Panc1 (cell line): Measurements from ENCODE around the gene B3GNT4. TPM values are rescaled to one million over a fixed set of nuclear protein-coding genes. Genes with fewer than 3 reads are reported as not detected.

Experiments
- ATAC-seq: fragments of 200-7000 bp; cut with Tn5 transposase; 2 replicates; pipeline ENCODE4 v1.9.1; 2020; ENCODE audit warnings: mild to moderate bottlenecking, moderate library complexity
- BruUV-seq: library from RNA; stranded (reverse); fragments of 400-500 nt; replicated peaks from 2 replicates; lab custom pipeline; 2021; lab: Mats Ljungman, UMichigan
- CTCF ChIA-PET: fragments of 300-600 bp; sonication (Branson Sonifier 250); formaldehyde crosslinking; loops from one replicate; lab custom pipeline; 2022; ENCODE audit warnings: antibody characterized with exemption; lab: Charles Lee
- POLR2A ChIA-PET: fragments of 300-600 bp; sonication (Branson Sonifier 250); formaldehyde crosslinking; loops from one replicate; lab custom pipeline; 2022; ENCODE audit warnings: antibody characterized with exemption; lab: Charles Lee
- DNase-seq: peaks from one replicate; pipeline ENCODE4 v3.0.0-alpha.2; 2010; ENCODE audit warnings: low read depth, low spot score
- H3K27ac ChIP-seq: 2 replicates; pipeline ENCODE4 v1.5.1; 2011; ENCODE audit warnings: mild to moderate bottlenecking, low read length, inconsistent platforms
- H3K27me3 ChIP-seq: fragments of 200-500 bp; sonication (Bioruptor generic); 2 replicates; pipeline ENCODE4 v1.6.0; 2014; ENCODE audit warnings: low read length, inconsistent platforms; ENCODE audit not compliant: control insufficient read depth, insufficient read depth
- H3K36me3 ChIP-seq: fragments of 200-500 bp; sonication (Bioruptor generic); 2 replicates; pipeline ENCODE4 v1.5.1; 2014; ENCODE audit warnings: inconsistent platforms, mild to moderate bottlenecking, low read length, moderate library complexity; ENCODE audit not compliant: control insufficient read depth, insufficient read depth
- H3K4me1 ChIP-seq: 2 replicates; pipeline ENCODE4 v1.5.1; 2011; ENCODE audit warnings: inconsistent platforms, mild to moderate bottlenecking, low read length, moderate library complexity; ENCODE audit not compliant: control insufficient read depth, insufficient read depth
- H3K4me3 ChIP-seq, 2 experiments: 2 replicates each; pipeline ENCODE4 v1.5.1; 2011 to 2012; ENCODE audit warnings: low read depth in 2 of 2, low read length in 2 of 2, mild to moderate bottlenecking in 2 of 2, inconsistent platforms in 1 of 2, moderate library complexity in 1 of 2
- H3K9me3 ChIP-seq: fragments of 200-500 bp; sonication (Bioruptor generic); 2 replicates; pipeline ENCODE4 v1.5.1; 2014; ENCODE audit warnings: low read depth, mild to moderate bottlenecking, inconsistent platforms, low read length, moderate library complexity; ENCODE audit not compliant: control insufficient read depth, insufficient read depth
- CTCF ChIP-seq: fragments of 450-650 bp; IDR thresholded peaks from 2 replicates; pipeline ENCODE4 v1.5.1; 2017; ENCODE audit warnings: mild to moderate bottlenecking
- POLR2AphosphoS5 ChIP-seq: IDR thresholded peaks from 2 replicates; pipeline ENCODE4 v1.6.1; 2012; ENCODE audit warnings: mild to moderate bottlenecking, low read depth, low read length, moderate library complexity
- REST ChIP-seq, 2 experiments: IDR thresholded peaks; 2 replicates each; pipeline ENCODE4 v1.6.1; 2011 to 2012; ENCODE audit warnings: low read depth in 2 of 2, control low read depth in 1 of 2, low read length in 1 of 2, mild to moderate bottlenecking in 1 of 2, moderate library complexity in 1 of 2; ENCODE audit not compliant: insufficient read depth in 1 of 2
- SIN3A ChIP-seq: IDR thresholded peaks from 2 replicates; pipeline ENCODE4 v1.6.1; 2012; ENCODE audit warnings: low read depth, mild to moderate bottlenecking, low read length, moderate library complexity, borderline replicate concordance; ENCODE audit not compliant: insufficient read depth
- TCF7L2 ChIP-seq: IDR thresholded peaks from 2 replicates; pipeline ENCODE4 v1.6.1; 2011; ENCODE audit warnings: mild to moderate bottlenecking, low read depth, low read length, inconsistent platforms
- in situ Hi-C: cut with HindIII; loops from 2 replicates; pipeline ENCODE4 v1.10.0; 2016; ENCODE audit warnings: low sequenced_read_pairs, low pct_unique_long_range_greater_than_20kb
- intact Hi-C: fragments of 100-400 bp; cut with micrococcal nuclease; formaldehyde crosslinking; loops from one replicate; pipeline ENCODE4 v1.10.0; 2022; ENCODE audit not compliant: unreplicated experiment
- total RNA-seq: library from RNA; stranded (reverse); gene quantifications from one replicate; pipeline ENCODE4 v1.2.1, GENCODE V29; 2021; ENCODE audit not compliant: unreplicated experiment

B3GNT4 gene
- total RNA-seq, 1 experiment from 2014 or later, result 1.8 TPM

- POLR2A ChIA-PET, result interaction anchor here (0.7 kb wide), 1 partner anchor 96 kb away, joined by 3 read pairs; no protein-coding TSS in a partner anchor
- ATAC-seq (peak; percentile 85), DNase-seq (no peak)
- CTCF ChIA-PET, result interaction anchor here (0.7 kb wide), 1 partner anchor 33 kb away, joined by 14 read pairs; no protein-coding TSS in a partner anchor
- peak within 1 kb of the TSS; percentile 41 to 48 for H3K4me3 ChIP-seq
- H3K9me3 ChIP-seq, result no peaks in the 10 kb centered on the region
- no peaks in the 10 kb centered on the region for H3K36me3 ChIP-seq
- H3K27me3 ChIP-seq, result no peaks in the 10 kb centered on the region
- BruUV-seq, result no TSS peak
- no peak within 1 kb of the TSS for H3K27ac ChIP-seq
- intact Hi-C loops, result loop anchor here (10.0 kb wide), 1 partner anchor 128 kb away; no protein-coding TSS in a partner anchor
- TF ChIP-seq SIN3A, result no peak
- no peak for TF ChIP-seq REST (IDR thresholded peaks at IDR 0.05; ENCODE audit: insufficient read depth in 1 of 2, low read depth in 2 of 2, low read length in 1 of 2)
- in situ Hi-C loops, result no loop called here
- no peaks in the 10 kb centered on the region for H3K4me1 ChIP-seq
Measured at GRCh38 chr12:122182887-122183587, 20.5 kb upstream of the B3GNT4 start, which contains the start of gene LRRC43. Gene LRRC43, plus strand, starts transcription at chr12:122183123. Its CDS starts 22 bp downstream, at chr12:122183145.

- intact Hi-C loops, result loop anchor here (10.0 kb wide), 1 partner anchor 129 kb away; no protein-coding TSS in a partner anchor
- Histone ChIP-seq H3K4me3 (peak overlapping the region; percentile 41 to 48; a peak in 3 of 4 replicates), H3K36me3 (no peaks in the 10 kb centered on the region), H3K4me1 (no peaks in the 10 kb centered on the region), H3K27ac (no peak overlapping the region), H3K9me3 (no peaks in the 10 kb centered on the region), H3K27me3 (no peaks in the 10 kb centered on the region)
- ATAC-seq (peak; percentile 32), DNase-seq (no peak)
- POLR2A ChIA-PET, result no interaction called here
- in situ Hi-C loops, result no loop called here
- TF ChIP-seq REST (IDR thresholded peaks at IDR 0.05; ENCODE audit: insufficient read depth in 1 of 2, low read depth in 2 of 2, low read length in 1 of 2) (no peak), CTCF (no peak), TCF7L2 (no peak), SIN3A (no peak), POLR2AphosphoS5 (no peak)
- no TSS peak for BruUV-seq
- CTCF ChIA-PET, result no interaction called here
Measured at GRCh38 chr12:122183588-122183940, 19.9 kb upstream of the B3GNT4 start.
